ENCODE results near the gene POLD4.
A peak's percentile ranks its signal among the peaks of the same experiment; 100 is the strongest.

Gene POLD4

GRCh38 chr11:67303132-67303834 is 50.1 kb downstream of the POLD4 start, which contains the start of gene SSH3:
SSH3 (plus strand) TSS chr11:67303530; CDS start chr11:67303626, 96 bp downstream.
- DNase-seq, result peak in 48 of 58 donors; percentile 13 to 75 (median 50)

GRCh38 chr11:67302571-67303131 is 50.7 kb downstream of the POLD4 start:
- DNase-seq, result peak in 1 of 58 donors; percentile 30

- peak in 18 of 58 donors; percentile 9 to 62 (median 26) for DNase-seq
These were observed 51.3 kb downstream of the POLD4 start for GRCh38 chr11:67301951-67302516.

GRCh38 chr11:67301313-67301921 is 51.9 kb downstream of the POLD4 start:
- no peak for DNase-seq

All from anterior cingulate cortex (tissue), 58 donors.